ENCODE measurements around the gene MCTP1. TPM values are rescaled to one million over a fixed set of nuclear protein-coding genes. Genes with fewer than 3 reads are reported as not detected.

The MCTP1 gene
- total and polyA plus RNA-seq, 9 of the 15 experiments (the other 6 are each of a cell fraction or from before 2014, with no cell fraction given) = 0.04 to 0.93 (median 0.06) TPM; not detected in 4

DNA sequence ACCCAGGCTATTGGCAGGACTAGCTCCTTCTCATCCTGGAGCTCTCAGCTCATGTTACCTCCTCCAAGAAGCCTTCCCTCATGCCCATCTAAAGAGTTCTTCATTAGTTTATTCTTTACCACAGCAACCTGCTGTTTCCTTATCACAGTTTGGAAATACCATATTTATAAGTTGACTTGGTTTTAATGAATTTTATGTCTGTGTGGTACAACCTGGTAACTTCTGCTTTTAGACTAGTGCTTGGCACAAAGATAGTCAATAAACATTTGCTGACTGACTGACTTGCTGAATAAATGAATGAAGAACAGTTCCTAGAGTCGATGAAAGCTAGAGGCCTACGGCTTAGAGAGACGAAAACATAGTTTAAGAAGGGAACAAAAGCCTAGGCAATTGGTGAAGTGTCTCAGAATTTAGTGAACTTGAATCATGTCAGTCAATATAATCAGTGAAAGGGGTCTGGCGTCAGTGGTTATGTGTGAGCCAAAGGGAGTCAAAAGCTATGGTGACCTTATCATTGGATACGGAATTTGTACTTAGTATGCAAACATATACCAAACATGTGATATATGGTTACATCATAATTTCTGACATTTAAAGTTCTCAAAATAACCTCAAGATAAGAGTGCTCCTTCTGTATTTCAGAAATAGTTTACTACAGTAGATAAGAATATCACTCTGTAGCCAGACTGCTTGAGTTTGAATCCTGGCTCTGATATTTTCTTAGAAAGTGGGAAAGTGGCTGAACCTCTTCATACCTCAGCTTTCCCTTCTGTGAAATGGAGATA lies 239.5 kb downstream of the MCTP1 start:
- no peaks in the 10 kb centered on the region for H3K4me1 ChIP-seq (replicated peaks in 1 of 2; ENCODE audit: control insufficient read depth in 2 of 2, insufficient read depth in 2 of 2, low read length in 2 of 2)
- ChIA-PET POLR2A (no interaction called here), CTCF (ENCODE audit: low intra/inter-chr PET ratio) (no interaction called here)
- no peaks in the 10 kb centered on the region for H3K36me3 ChIP-seq (ENCODE audit: control insufficient read depth, insufficient read depth, low read length)
- intact Hi-C loops (cut with micrococcal nuclease) (no loop called here), in situ Hi-C loops (cut with MboI) (no loop called here)
- no peak overlapping the region for H3K9ac ChIP-seq (ENCODE audit: insufficient read depth in 1 of 2, low read depth in 2 of 2, low read length in 2 of 2)
- H3K27ac ChIP-seq (ENCODE audit: extremely low read depth, low read depth, low read length) = no peak overlapping the region
- H3K27me3 ChIP-seq (ENCODE audit: control insufficient read depth in 2 of 2, insufficient read depth in 2 of 2, low read length in 2 of 2) = no peaks in the 10 kb centered on the region
- H3K4me3 ChIP-seq = no peak overlapping the region
- H3K9me1 ChIP-seq (ENCODE audit: control insufficient read depth, insufficient read depth, low read length) = no peaks in the 10 kb centered on the region
- H2AFZ ChIP-seq (ENCODE audit: low read depth, low read length) = no peak overlapping the region
- WGBS (ENCODE audit: insufficient coverage, low coverage, missing lambda C conversion rate) = 0% methylated on average over 5 of the region's 5 CpGs
- no peak for DNase-seq (ENCODE audit: extremely low read depth in 1 of 4, low spot score in 3 of 4)
- H3K4me2 ChIP-seq (ENCODE audit: insufficient read depth, low read length) = no peak overlapping the region
- no TSS peak for BruUV-seq (replicated peaks)
- no peak for FAIRE-seq
- H3K9me3 ChIP-seq (replicated peaks; ENCODE audit: control insufficient read depth, insufficient read depth, low read depth, low read length) = no peaks in the 10 kb centered on the region
- no peaks in the 10 kb centered on the region for H4K20me1 ChIP-seq (replicated peaks; ENCODE audit: control insufficient read depth, insufficient read depth, low read length)
- TF ChIP-seq, protein P1, sequence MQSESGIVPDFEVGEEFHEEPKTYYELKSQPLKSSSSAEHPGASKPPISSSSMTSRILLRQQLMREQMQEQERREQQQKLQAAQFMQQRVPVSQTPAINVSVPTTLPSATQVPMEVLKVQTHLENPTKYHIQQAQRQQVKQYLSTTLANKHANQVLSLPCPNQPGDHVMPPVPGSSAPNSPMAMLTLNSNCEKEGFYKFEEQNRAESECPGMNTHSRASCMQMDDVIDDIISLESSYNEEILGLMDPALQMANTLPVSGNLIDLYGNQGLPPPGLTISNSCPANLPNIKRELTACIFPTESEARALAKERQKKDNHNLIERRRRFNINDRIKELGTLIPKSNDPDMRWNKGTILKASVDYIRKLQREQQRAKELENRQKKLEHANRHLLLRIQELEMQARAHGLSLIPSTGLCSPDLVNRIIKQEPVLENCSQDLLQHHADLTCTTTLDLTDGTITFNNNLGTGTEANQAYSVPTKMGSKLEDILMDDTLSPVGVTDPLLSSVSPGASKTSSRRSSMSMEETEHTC (IDR thresholded peaks at IDR 0.05) = no peak
- TF ChIP-seq KLF1 (tag; IDR thresholded peaks at IDR 0.05) (no peak), TGIF2 (CRISPR knock-in tag; IDR thresholded peaks at IDR 0.05) (no peak), BMI1 (IDR thresholded peaks at IDR 0.05; ENCODE audit: low read length) (no peak), CXXC5 (CRISPR knock-in tag; IDR thresholded peaks at IDR 0.05) (no peak), PML (IDR thresholded peaks at IDR 0.05; ENCODE audit: low read length) (no peak), ZNF584 (CRISPR knock-in tag; IDR thresholded peaks at IDR 0.05; ENCODE audit: low read depth) (no peak), TAF1 (IDR thresholded peaks at IDR 0.05; ENCODE audit: control insufficient read depth, extremely low read depth, insufficient read depth, low read length, severe bottlenecking) (no peak)
- TF ChIP-seq, protein P2, sequence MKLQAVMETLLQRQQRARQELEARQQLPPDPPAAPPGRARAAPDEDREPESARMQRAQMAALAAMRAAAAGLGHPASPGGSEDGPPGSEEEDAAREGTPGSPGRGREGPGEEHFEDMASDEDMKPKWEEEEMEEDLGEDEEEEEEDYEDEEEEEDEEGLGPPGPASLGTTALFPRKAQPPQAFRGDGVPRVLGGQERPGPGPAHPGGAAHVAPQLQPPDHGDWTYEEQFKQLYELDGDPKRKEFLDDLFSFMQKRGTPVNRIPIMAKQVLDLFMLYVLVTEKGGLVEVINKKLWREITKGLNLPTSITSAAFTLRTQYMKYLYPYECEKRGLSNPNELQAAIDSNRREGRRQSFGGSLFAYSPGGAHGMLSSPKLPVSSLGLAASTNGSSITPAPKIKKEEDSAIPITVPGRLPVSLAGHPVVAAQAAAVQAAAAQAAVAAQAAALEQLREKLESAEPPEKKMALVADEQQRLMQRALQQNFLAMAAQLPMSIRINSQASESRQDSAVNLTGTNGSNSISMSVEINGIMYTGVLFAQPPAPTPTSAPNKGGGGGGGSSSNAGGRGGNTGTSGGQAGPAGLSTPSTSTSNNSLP (IDR thresholded peaks at IDR 0.05; ENCODE audit: borderline replicate concordance, low read depth, low read length) = no peak
- TF ChIP-seq, protein P3, sequence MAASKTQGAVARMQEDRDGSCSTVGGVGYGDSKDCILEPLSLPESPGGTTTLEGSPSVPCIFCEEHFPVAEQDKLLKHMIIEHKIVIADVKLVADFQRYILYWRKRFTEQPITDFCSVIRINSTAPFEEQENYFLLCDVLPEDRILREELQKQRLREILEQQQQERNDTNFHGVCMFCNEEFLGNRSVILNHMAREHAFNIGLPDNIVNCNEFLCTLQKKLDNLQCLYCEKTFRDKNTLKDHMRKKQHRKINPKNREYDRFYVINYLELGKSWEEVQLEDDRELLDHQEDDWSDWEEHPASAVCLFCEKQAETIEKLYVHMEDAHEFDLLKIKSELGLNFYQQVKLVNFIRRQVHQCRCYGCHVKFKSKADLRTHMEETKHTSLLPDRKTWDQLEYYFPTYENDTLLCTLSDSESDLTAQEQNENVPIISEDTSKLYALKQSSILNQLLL (CRISPR knock-in tag; IDR thresholded peaks at IDR 0.05; ENCODE audit: borderline replicate concordance) = no peak
- TF ChIP-seq, protein P4, sequence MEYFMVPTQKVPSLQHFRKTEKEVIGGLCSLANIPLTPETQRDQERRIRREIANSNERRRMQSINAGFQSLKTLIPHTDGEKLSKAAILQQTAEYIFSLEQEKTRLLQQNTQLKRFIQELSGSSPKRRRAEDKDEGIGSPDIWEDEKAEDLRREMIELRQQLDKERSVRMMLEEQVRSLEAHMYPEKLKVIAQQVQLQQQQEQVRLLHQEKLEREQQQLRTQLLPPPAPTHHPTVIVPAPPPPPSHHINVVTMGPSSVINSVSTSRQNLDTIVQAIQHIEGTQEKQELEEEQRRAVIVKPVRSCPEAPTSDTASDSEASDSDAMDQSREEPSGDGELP (CRISPR knock-in tag; IDR thresholded peaks at IDR 0.05; ENCODE audit: borderline replicate concordance) = no peak
- no peak for ATAC-seq
- H3K79me2 ChIP-seq (ENCODE audit: control insufficient read depth, insufficient read depth, low read length) = no peaks in the 10 kb centered on the region
